GM23248 (cell line): Measurements from ENCODE around the gene AARS2. TPM values are rescaled to one million over a fixed set of nuclear protein-coding genes. Genes with fewer than 3 reads are reported as not detected.
A peak's percentile ranks its signal among the peaks of the same experiment; 100 is the strongest.

Experiments
- DNase-seq: peaks from one replicate; pipeline ENCODE4 v3.0.0-alpha.2; 2015
- H2AFZ ChIP-seq: fragments of 200-600 bp; sonication (generic); 2 replicates; pipeline ENCODE4 v1.6.1; 2016; ENCODE audit warnings: antibody characterized with exemption
- H3F3A ChIP-seq: fragments of 200-600 bp; sonication (generic); 2 replicates; pipeline ENCODE4 v1.6.1; 2016; ENCODE audit warnings: mild to moderate bottlenecking, antibody characterized with exemption, mixed run types; ENCODE audit not compliant: insufficient read depth
- H3K27ac ChIP-seq: fragments of 200-600 bp; sonication (generic); 2 replicates; pipeline ENCODE4 v1.5.1; 2016; ENCODE audit warnings: mild to moderate bottlenecking
- H3K27me3 ChIP-seq: fragments of 200-600 bp; sonication (generic); replicated peaks from 2 replicates; pipeline ENCODE4 v1.6.1; 2016; ENCODE audit warnings: mild to moderate bottlenecking; ENCODE audit not compliant: insufficient read depth
- H3K36me3 ChIP-seq: fragments of 200-600 bp; sonication (generic); 2 replicates; pipeline ENCODE4 v1.6.1; 2016; ENCODE audit warnings: low read depth, mild to moderate bottlenecking
- H3K4me1 ChIP-seq: fragments of 200-600 bp; sonication (generic); 2 replicates; pipeline ENCODE4 v1.6.1; 2016; ENCODE audit warnings: mild to moderate bottlenecking; ENCODE audit not compliant: insufficient read depth
- H3K4me2 ChIP-seq: fragments of 200-600 bp; sonication (generic); one replicate; pipeline ENCODE4 v1.6.1; 2016; ENCODE audit warnings: mild to moderate bottlenecking; ENCODE audit not compliant: unreplicated experiment
- H3K4me3 ChIP-seq: fragments of 200-600 bp; sonication (generic); 2 replicates; pipeline ENCODE4 v1.5.1; 2016; ENCODE audit warnings: mild to moderate bottlenecking
- H3K79me2 ChIP-seq: fragments of 200-600 bp; sonication (generic); 2 replicates; pipeline ENCODE4 v1.6.1; 2016; ENCODE audit warnings: mild to moderate bottlenecking; ENCODE audit not compliant: insufficient read depth
- H3K9ac ChIP-seq: fragments of 200-600 bp; sonication (generic); 2 replicates; pipeline ENCODE4 v1.6.1; 2016; ENCODE audit warnings: mild to moderate bottlenecking
- H3K9me2 ChIP-seq: fragments of 200-600 bp; sonication (generic); 2 replicates; pipeline ENCODE4 v1.6.1; 2016; ENCODE audit warnings: mixed run types, mild to moderate bottlenecking, moderate library complexity; ENCODE audit not compliant: insufficient read depth
- H3K9me3 ChIP-seq: fragments of 200-600 bp; sonication (generic); one replicate; pipeline ENCODE4 v1.6.1; 2017; ENCODE audit warnings: low read depth
- H4K20me1 ChIP-seq: fragments of 200-600 bp; sonication (generic); 2 replicates; pipeline ENCODE4 v1.6.0; 2016; ENCODE audit not compliant: insufficient read depth
- EZH2 ChIP-seq: fragments of 200-600 bp; sonication (generic); IDR thresholded peaks from 2 replicates; pipeline ENCODE4 v1.6.1; 2018; ENCODE audit warnings: antibody characterized with exemption, mild to moderate bottlenecking; ENCODE audit not compliant: insufficient read depth, poor library complexity, severe bottlenecking
- EZH2phosphoT487 ChIP-seq: fragments of 200-600 bp; sonication (generic); IDR thresholded peaks from 2 replicates; pipeline ENCODE4 v1.6.1; 2018; ENCODE audit warnings: antibody characterized with exemption, moderate library complexity, mild to moderate bottlenecking, low read depth; ENCODE audit not compliant: insufficient read depth
- WGBS, 2 experiments: methylation state at CpG; one replicate each; pipeline ENCODE4 v1.1.6; 2015 to 2017; ENCODE audit warnings: low lambda C conversion rate in 2 of 2, low coverage in 1 of 2; ENCODE audit errors: missing lambda C conversion rate in 2 of 2; 5-methylcytosine and 5-hydroxymethylcytosine counted together
- in situ Hi-C: fragments of 300-500 bp; cut with MboI; formaldehyde crosslinking; loops from 2 replicates; pipeline ENCODE4 v1.15.0; 2020
- polyA plus RNA-seq: library from polyadenylated mRNA; unstranded; fragments of >200 nt; fragmentation: Nextera tagmentation; extraction: Ambion mirVana; gene quantifications from 2 replicates; pipeline ENCODE4 v1.2.1, GENCODE V29; 2016
- total RNA-seq: library from RNA; depleted of rRNA; stranded (reverse); fragments of >200 nt; shearing (Covaris generic); gene quantifications from 2 replicates; pipeline ENCODE4 v1.2.3, GENCODE V29; 2014

Gene AARS2
- total and polyA plus RNA-seq, 2 experiments from 2014 or later, result 6.0 to 14.7 TPM

DNA sequence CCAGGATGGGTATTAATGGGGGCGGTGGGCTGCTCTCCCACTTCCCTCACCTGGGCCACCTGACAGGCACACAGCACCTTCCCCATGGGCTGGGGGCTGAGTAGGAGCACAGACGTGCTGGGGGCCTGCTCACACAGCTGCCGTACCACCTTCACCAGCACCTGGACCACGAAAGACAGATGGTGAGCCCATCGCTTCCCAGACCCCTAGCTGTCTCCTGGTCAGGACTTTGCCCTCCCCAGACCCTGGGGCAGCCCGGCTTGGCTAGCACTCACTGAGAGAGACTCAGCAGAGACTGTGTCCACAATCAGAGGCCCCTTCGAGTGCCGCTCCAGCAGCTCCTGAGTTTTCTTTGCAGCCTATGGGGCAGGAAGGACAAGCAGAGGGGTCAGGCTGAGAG lies 12.0 kb downstream of the AARS2 start:
- H3K9me2 ChIP-seq, result no peaks in the 10 kb centered on the region
- H4K20me1 ChIP-seq, result no peaks in the 10 kb centered on the region
- no peak overlapping the region for H3K4me2 ChIP-seq
- H3K9me3 ChIP-seq, result no peaks in the 10 kb centered on the region
- H3K27ac ChIP-seq, result no peak overlapping the region
- 87 to 92% methylated on average over 8 of the region's 8 CpGs for WGBS, 2 experiments
- peaks cover 6% of the 10 kb centered on the region; the same call in 1 of the 2 replicates for H3F3A ChIP-seq
- H3K4me1 ChIP-seq, result no peaks in the 10 kb centered on the region
- in situ Hi-C loops, result no loop called here
- peaks cover 4% of the 10 kb centered on the region; the same call in 1 of the 2 replicates for H3K36me3 ChIP-seq
- peaks cover 25% of the 10 kb centered on the region for H3K27me3 ChIP-seq
- DNase-seq, result no peak
- H3K9ac ChIP-seq, result no peak overlapping the region
- H3K4me3 ChIP-seq, result no peak overlapping the region
- no peaks in the 10 kb centered on the region for H3K79me2 ChIP-seq
- H2AFZ ChIP-seq, result no peak overlapping the region
- TF ChIP-seq EZH2 (no peak), EZH2phosphoT487 (no peak)

DNA sequence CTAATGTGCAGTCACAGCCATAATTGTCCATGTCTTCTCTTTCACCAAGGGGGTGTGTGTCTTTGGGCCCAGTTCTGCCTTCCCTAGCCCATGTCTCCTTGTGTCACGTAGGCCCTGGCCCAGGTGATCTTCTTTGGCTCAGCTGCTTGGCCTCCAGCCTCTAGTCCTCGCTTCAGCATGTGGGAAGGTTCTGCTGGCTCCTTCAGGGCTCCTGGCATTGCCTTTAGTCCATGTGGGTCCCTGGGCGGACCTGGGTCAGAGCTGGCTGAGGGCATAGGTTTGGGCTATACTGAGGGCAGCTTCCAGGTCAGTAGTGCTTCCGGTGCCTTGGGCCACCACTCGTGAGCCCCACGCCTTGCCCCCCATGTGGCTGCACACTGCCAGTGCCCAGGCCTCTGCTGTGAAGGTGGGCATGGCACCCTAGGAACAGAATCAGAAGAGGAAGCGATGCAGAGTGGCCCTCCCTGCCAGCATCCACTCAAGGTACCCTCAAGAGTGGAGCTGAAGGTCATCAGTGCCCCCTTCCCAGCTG lies 12.8 kb downstream of the AARS2 start:
- H3K4me1 ChIP-seq, result no peaks in the 10 kb centered on the region
- H3K27me3 ChIP-seq, result peaks cover 32% of the 10 kb centered on the region
- no peak overlapping the region for H3K4me2 ChIP-seq
- peaks cover 6% of the 10 kb centered on the region; the same call in 1 of the 2 replicates for H3F3A ChIP-seq
- no peaks in the 10 kb centered on the region for H3K9me2 ChIP-seq
- no peaks in the 10 kb centered on the region for H4K20me1 ChIP-seq
- H3K9me3 ChIP-seq, result no peaks in the 10 kb centered on the region
- WGBS, 2 experiments, result 85 to 90% methylated on average over 7 of the region's 7 CpGs
- no peak overlapping the region for H3K4me3 ChIP-seq
- no peak overlapping the region for H3K27ac ChIP-seq
- DNase-seq, result no peak
- in situ Hi-C loops, result no loop called here
- H3K9ac ChIP-seq, result no peak overlapping the region
- TF ChIP-seq EZH2, result no peak
- TF ChIP-seq EZH2phosphoT487, result no peak
- no peak overlapping the region for H2AFZ ChIP-seq
- no peaks in the 10 kb centered on the region; the same call in 1 of the 2 replicates for H3K36me3 ChIP-seq
- no peaks in the 10 kb centered on the region for H3K79me2 ChIP-seq

DNA sequence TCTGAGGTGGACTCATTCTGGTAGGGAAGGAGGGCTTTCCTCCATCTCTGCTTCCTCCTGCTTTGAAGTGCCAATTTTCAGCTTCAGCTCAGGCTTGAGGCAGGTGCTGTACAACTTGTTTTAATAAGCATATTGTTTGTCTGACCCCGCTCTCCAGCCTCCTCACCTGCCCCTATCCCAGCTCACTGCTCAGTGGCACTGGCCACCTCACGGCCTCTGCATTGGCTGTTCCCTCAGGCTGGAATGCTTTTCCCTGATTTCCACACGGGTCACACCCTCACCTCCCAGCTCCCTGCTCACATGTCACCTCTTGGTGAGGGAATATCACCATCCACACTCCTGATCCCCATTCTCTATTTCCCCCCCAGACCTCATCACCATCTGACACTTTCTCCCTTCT lies 14.3 kb downstream of the AARS2 start:
- no peaks in the 10 kb centered on the region for H3K4me1 ChIP-seq
- H3K9me3 ChIP-seq, result no peaks in the 10 kb centered on the region
- H3K4me2 ChIP-seq, result no peak overlapping the region
- no peak for DNase-seq
- H3K4me3 ChIP-seq, result no peak overlapping the region
- H3F3A ChIP-seq, result peaks cover 6% of the 10 kb centered on the region; the same call in 1 of the 2 replicates
- H2AFZ ChIP-seq, result no peak overlapping the region
- in situ Hi-C loops, result no loop called here
- TF ChIP-seq EZH2 (no peak), EZH2phosphoT487 (no peak)
- H3K27ac ChIP-seq, result no peak overlapping the region
- no peaks in the 10 kb centered on the region for H3K79me2 ChIP-seq
- H3K27me3 ChIP-seq, result peaks cover 43% of the 10 kb centered on the region
- H3K9ac ChIP-seq, result no peak overlapping the region
- WGBS, 2 experiments, result 64 to 67% methylated on average over 3 of the region's 3 CpGs
- H3K9me2 ChIP-seq, result no peaks in the 10 kb centered on the region
- no peaks in the 10 kb centered on the region; the same call in 1 of the 2 replicates for H3K36me3 ChIP-seq
- H4K20me1 ChIP-seq, result no peaks in the 10 kb centered on the region

DNA sequence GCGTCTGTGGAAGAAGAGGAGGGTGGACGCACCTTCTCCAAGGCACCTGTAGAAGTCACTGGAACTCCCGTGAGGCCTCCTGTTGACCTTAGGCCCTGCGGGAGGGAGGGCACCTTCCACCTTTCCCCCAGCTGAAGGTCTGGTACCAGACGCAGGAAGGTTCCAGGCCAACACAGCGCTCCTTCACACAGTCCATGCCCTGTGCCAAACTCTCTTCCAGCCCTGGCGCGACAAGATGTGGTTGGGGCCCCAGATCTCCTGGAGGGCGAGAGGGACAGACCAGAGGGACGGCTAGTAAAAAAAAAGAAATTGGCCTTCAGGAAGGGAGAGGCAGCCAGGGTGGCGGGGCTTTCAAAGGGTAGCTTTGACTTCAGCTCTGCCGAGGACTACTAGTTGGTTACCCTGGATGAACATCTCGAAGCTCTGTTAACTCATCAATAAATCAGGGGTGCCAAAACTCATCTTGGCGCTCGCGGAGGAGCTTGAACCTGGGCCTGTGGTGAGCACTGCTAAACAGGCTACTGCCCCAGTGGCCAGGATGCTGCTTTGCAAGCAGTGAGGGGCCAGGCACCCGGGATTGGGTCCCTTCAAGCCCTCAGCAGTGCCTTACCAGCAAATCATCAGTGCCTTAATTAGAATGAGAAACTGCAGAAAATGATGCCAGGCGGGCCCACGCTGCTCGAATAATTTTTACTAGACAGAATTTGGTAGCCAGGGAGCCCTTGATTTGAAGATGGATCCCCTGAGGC lies 14.9 kb downstream of the AARS2 start:
- Histone ChIP-seq H3K27ac (no peak overlapping the region), H3K4me3 (no peak overlapping the region), H3F3A (peaks cover 6% of the 10 kb centered on the region; the same call in 1 of the 2 replicates), H2AFZ (no peak overlapping the region; the same call in 1 of the 2 replicates), H3K36me3 (no peaks in the 10 kb centered on the region; the same call in 1 of the 2 replicates), H3K4me1 (no peaks in the 10 kb centered on the region), H3K27me3 (peaks cover 43% of the 10 kb centered on the region), H3K4me2 (no peak overlapping the region), H3K9me3 (no peaks in the 10 kb centered on the region), H3K9ac (no peak overlapping the region), H3K79me2 (no peaks in the 10 kb centered on the region), H3K9me2 (no peaks in the 10 kb centered on the region), H4K20me1 (no peaks in the 10 kb centered on the region)
- TF ChIP-seq EZH2phosphoT487 (no peak), EZH2 (peak; percentile 76)
- 12 to 13% methylated on average over 19 to 20 of the region's 20 CpGs for WGBS, 2 experiments
- in situ Hi-C loops, result no loop called here
- DNase-seq, result peak; percentile 16
